Activated CD8-positive, alpha-beta memory T cell treated with anti-CD3 and anti-CD28 coated beads for 4 hours (primary cell): ENCODE results near the gene DOCK6.

Source experiments
- DNase-seq, 2 donors: peaks; one replicate each; pipeline ENCODE4 v3.0.0-alpha.2; 2020; ENCODE audit warnings: low read depth in 2 of 2

The DOCK6 gene

GRCh38 chr19:11247391-11247790, 14.9 kb downstream of the DOCK6 start:
- DNase-seq = no peak

GRCh38 chr19:11246941-11247340, 15.4 kb downstream of the DOCK6 start:
- no peak for DNase-seq

GRCh38 chr19:11244846-11245589, 17.3 kb downstream of the DOCK6 start:
- no peak for DNase-seq

- DNase-seq = no peak
These were observed 18.5 kb downstream of the DOCK6 start for GRCh38 chr19:11243798-11244169.

- peak; percentile 59 to 64 for DNase-seq
These were observed 19.2 kb downstream of the DOCK6 start for GRCh38 chr19:11242864-11243797.

- no peak for DNase-seq
These were observed 20.3 kb downstream of the DOCK6 start for GRCh38 chr19:11242025-11242424.

GRCh38 chr19:11240008-11240444, 22.3 kb downstream of the DOCK6 start:
- DNase-seq = no peak

- DNase-seq = no peak
These were observed 22.8 kb downstream of the DOCK6 start, which contains the start of gene ANGPTL8 for GRCh38 chr19:11239377-11240000. TSS of gene ANGPTL8 (plus strand) at chr19:11239619. CDS start at chr19:11239638, 19 bp downstream.

GRCh38 chr19:11238781-11239376, 23.4 kb downstream of the DOCK6 start:
- DNase-seq = no peak

- no peak for DNase-seq
These were observed 24.3 kb downstream of the DOCK6 start for GRCh38 chr19:11238041-11238440.

- no peak for DNase-seq
These were observed 25.0 kb downstream of the DOCK6 start for GRCh38 chr19:11237321-11237720.

GRCh38 chr19:11236324-11237301, 25.7 kb downstream of the DOCK6 start:
- no peak for DNase-seq

GRCh38 chr19:11234486-11235075, 27.7 kb downstream of the DOCK6 start:
- DNase-seq = no peak

- no peak for DNase-seq
These were observed 29.3 kb downstream of the DOCK6 start for GRCh38 chr19:11233073-11233472.

GRCh38 chr19:11232555-11232954, 29.8 kb downstream of the DOCK6 start:
- no peak for DNase-seq

GRCh38 chr19:11230621-11231386, 31.5 kb downstream of the DOCK6 start:
- DNase-seq = no peak

GRCh38 chr19:11227195-11227886, 35.0 kb downstream of the DOCK6 start:
- DNase-seq = no peak

GRCh38 chr19:11226716-11227166, 35.6 kb downstream of the DOCK6 start:
- no peak for DNase-seq

GRCh38 chr19:11225815-11226214, 36.5 kb downstream of the DOCK6 start:
- DNase-seq = no peak
